IPS-18a (cell line): ENCODE results near the gene XKRX.

Source experiments
- H3K27ac ChIP-seq: one replicate; pipeline ENCODE4 v1.5.1; 2013; ENCODE audit warnings: low read length
- H3K27me3 ChIP-seq: one replicate; pipeline ENCODE4 v1.6.1; 2013; ENCODE audit warnings: mild to moderate bottlenecking, low read length; ENCODE audit not compliant: control insufficient read depth, insufficient read depth
- H3K36me3 ChIP-seq: one replicate; pipeline ENCODE4 v1.6.1; 2013; ENCODE audit warnings: low read depth, low read length; ENCODE audit not compliant: control insufficient read depth
- H3K4me1 ChIP-seq: one replicate; pipeline ENCODE4 v1.6.1; 2013; ENCODE audit warnings: low read depth, low read length; ENCODE audit not compliant: control insufficient read depth
- H3K4me3 ChIP-seq: one replicate; pipeline ENCODE4 v1.5.1; 2013; ENCODE audit warnings: low read length
- H3K9ac ChIP-seq: one replicate; pipeline ENCODE4 v1.6.1; 2013; ENCODE audit warnings: mild to moderate bottlenecking, low read length, moderate library complexity
- H3K9me3 ChIP-seq: one replicate; pipeline ENCODE4 v1.6.1; 2013; ENCODE audit warnings: low read depth, low read length; ENCODE audit not compliant: control insufficient read depth

The XKRX gene

DNA sequence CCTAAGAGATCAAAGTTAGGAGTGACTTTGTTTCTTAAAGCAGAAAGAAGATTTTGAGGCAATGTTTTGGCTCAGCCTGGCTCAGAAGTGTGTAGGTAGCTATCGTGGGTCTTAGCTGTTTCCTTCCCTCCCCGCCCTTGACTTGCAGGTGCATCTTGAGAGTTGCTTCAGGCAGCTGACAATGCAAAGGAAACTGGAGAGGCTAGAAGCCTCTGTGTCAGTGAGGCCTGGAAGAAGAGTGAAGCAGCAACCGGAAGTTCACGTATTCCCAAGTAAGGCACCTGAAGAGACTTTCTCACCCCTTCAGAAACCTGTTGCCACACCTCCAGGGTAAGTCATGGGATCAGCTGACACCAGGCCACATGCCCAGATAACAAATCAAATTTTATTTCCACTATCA is 10.6 kb upstream of the XKRX start:
- Histone ChIP-seq H3K27ac (no peak overlapping the region), H3K4me3 (no peak overlapping the region), H3K27me3 (no peaks in the 10 kb centered on the region), H3K9me3 (no peaks in the 10 kb centered on the region), H3K36me3 (no peaks in the 10 kb centered on the region), H3K9ac (no peak overlapping the region), H3K4me1 (no peaks in the 10 kb centered on the region)

DNA sequence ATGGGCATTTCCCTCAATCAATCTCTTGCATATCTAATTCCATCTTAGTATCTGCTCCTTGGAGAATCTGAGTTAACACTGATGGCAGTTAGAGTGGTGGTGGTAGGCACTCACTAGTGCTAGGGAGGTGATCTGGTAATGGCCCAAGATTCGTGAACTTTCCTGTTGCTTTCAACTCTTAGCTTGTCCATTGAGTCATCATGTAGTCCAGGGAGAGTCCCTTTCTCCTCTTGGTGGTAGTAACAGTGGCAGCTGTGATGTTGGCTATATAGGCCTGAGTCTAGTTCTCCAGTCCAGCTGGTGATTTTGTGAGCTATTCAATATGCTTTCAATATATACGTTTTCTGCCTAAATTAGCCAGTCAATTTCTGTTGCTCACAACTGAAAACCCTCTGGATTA is 7.0 kb upstream of the XKRX start:
- no peaks in the 10 kb centered on the region for H3K4me1 ChIP-seq
- H3K27me3 ChIP-seq, result no peaks in the 10 kb centered on the region
- H3K9ac ChIP-seq, result no peak overlapping the region
- H3K9me3 ChIP-seq, result no peaks in the 10 kb centered on the region
- no peak overlapping the region for H3K4me3 ChIP-seq
- H3K27ac ChIP-seq, result no peak overlapping the region
- H3K36me3 ChIP-seq, result no peaks in the 10 kb centered on the region

DNA sequence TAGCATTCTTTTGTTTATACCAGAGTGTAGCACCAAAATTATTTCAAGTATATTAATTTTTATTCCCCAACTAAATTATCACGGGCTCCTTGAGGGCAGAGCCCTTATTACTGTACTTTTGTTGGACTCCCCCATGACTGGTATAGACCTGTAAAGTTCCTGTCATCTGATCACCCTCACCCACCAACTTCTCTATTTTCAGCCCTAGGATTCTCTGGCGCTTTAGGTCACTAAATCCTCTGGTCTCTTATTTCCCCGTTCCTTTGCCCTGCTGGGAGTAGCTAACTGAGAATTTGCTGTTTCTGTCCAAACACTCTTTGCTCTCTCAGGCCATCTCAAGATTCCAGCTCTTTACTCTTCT is 3.2 kb upstream of the XKRX start:
- no peaks in the 10 kb centered on the region for H3K4me1 ChIP-seq
- H3K9me3 ChIP-seq, result no peaks in the 10 kb centered on the region
- no peak overlapping the region for H3K9ac ChIP-seq
- no peak overlapping the region for H3K27ac ChIP-seq
- H3K27me3 ChIP-seq, result peaks cover 19% of the 10 kb centered on the region
- no peak overlapping the region for H3K4me3 ChIP-seq
- no peaks in the 10 kb centered on the region for H3K36me3 ChIP-seq

DNA sequence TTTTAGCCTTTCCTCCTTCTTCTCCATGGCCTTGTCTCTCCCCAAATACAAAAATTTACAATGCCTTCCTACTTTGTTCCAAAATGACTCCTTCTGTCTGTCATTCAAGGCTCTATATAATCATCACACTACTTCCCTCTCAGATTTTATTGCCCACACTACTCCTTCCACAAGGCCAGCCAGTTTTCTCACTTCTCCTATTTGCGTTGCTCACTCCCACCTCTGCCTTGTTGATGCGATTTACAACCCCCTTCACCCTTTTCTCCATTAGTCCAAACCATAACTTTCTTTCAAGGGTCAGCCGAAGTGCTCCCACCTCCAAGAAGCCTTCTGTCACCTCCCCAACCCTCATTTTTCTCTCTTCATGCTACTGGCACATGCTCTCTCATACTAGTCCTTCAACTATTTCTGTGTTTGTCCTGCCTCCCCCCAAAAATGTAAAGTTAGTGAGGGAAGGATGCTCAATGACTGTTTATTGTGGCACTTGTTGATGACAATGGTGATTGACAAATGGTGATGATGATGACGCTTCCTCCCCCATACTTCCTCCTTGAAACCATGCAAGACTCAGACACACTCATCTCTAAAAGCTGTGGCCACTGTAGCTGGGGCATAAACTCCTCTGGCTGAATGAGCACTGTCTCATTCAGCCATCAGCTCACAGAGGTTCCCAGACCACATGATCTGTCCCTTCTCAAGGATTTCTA is 2.7 kb upstream of the XKRX start:
- no peak overlapping the region for H3K27ac ChIP-seq
- no peak overlapping the region for H3K9ac ChIP-seq
- no peaks in the 10 kb centered on the region for H3K36me3 ChIP-seq
- no peaks in the 10 kb centered on the region for H3K9me3 ChIP-seq
- peaks cover 22% of the 10 kb centered on the region for H3K27me3 ChIP-seq
- H3K4me3 ChIP-seq, result no peak overlapping the region
- H3K4me1 ChIP-seq, result no peaks in the 10 kb centered on the region

DNA sequence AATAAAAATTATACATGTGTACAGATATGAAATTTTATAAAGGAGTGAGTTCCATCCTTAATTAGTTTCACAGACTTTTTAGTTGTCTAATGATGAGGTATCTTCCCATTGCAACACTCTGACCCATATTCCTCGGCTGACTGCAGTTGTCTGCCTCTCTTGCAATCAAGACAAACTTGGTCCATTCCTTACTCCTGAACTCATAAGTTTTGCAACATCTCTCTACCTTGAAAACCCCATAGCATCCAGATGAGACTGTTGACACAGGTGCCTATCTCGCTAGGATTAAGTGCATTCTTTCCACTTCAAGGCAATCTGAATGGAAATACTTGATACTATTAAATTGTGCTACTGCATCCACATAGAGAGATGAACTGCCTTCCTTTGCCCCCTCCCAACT is 2.3 kb downstream of the XKRX start:
- H3K9ac ChIP-seq, result no peak overlapping the region
- H3K36me3 ChIP-seq, result no peaks in the 10 kb centered on the region
- no peaks in the 10 kb centered on the region for H3K4me1 ChIP-seq
- H3K27ac ChIP-seq, result no peak overlapping the region
- H3K27me3 ChIP-seq, result peaks cover 22% of the 10 kb centered on the region
- no peaks in the 10 kb centered on the region for H3K9me3 ChIP-seq
- no peak overlapping the region for H3K4me3 ChIP-seq

DNA sequence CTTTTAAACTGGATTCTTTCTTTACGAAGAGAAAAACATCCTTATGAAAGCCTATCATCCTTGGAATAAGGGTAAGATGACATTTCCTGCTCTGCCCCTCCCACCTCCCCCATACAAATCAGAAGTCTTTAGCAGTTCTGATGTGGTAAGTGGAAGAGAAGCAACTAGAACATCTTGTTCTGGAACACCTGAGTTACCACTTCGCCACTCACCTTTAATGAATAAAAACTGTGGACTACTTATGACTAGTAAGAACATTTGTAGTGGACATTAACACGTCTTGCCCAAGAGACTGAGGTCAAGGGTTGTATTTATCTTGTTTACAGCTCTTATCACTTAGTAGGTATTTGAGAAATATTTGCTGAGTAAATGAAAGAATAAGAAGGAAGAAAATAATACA is 4.3 kb downstream of the XKRX start:
- H3K4me3 ChIP-seq, result no peak overlapping the region

DNA sequence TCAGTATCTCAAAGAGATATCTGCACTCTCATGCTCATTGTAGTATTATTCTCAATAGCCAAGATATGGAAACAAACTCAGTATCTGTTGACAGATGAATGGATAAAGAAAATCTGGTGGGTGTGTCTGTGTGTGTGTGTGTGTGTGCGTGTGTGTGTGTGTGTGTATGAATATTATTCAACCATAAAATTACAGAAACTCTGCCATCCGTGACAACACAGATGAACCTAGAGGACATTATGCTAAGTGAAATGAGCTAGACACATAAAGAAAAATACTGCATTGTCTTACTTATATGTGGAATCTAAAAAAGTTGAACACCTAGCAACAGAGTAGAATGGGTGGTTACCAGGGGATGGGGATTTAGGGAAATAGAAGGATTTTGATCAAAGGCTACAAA is 13.2 kb downstream of the XKRX start:
- Histone ChIP-seq H3K4me3 (no peak overlapping the region), H3K4me1 (no peaks in the 10 kb centered on the region), H3K36me3 (no peaks in the 10 kb centered on the region), H3K27ac (no peak overlapping the region), H3K9me3 (no peaks in the 10 kb centered on the region), H3K27me3 (no peaks in the 10 kb centered on the region), H3K9ac (no peak overlapping the region)

More for the DNA sequence above, 4.3 kb downstream of the XKRX start:
- H3K27me3 ChIP-seq, result peaks cover 22% of the 10 kb centered on the region
- no peaks in the 10 kb centered on the region for H3K36me3 ChIP-seq
- no peaks in the 10 kb centered on the region for H3K4me1 ChIP-seq
- no peak overlapping the region for H3K9ac ChIP-seq
- no peak overlapping the region for H3K27ac ChIP-seq
- no peaks in the 10 kb centered on the region for H3K9me3 ChIP-seq

DNA sequence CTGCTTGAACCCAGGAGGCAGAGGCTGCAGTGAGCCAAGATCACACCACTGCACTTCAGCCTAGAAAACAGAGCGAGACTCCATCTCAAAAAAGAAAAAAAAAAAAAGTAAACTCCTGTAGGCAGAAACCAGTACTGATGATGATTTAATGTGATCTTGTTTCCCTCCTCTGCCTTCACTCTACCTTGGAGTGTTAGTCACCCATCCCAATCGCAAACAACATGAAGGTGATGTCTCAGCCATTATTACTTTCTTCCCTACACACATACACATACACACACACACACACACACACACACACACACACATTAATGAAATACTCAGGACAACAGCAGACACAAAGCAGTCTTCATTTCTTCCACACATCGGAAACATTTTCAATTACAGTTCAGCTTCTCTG is 15.6 kb downstream of the XKRX start:
- no peaks in the 10 kb centered on the region for H3K36me3 ChIP-seq
- no peaks in the 10 kb centered on the region for H3K9me3 ChIP-seq

DNA sequence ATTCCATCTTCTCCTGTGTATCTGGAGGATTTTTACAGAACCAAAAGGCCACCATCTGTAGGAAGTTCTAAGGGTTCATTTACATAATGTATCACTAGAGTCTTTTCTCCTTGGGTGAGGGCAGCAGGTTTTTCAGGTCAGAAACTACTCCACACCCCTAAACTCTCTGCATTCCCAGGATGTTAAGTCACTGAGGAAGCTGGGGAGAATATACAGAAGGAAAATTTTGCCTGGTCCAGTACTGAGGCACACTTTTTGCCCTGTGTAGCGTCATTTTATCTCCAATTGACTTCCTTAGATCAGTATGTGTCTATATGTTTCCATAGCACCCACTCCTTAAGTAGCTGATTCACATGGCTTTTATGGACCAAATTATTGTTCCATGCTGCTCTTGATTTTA is 17.0 kb downstream of the XKRX start:
- H3K9me3 ChIP-seq, result no peaks in the 10 kb centered on the region
- no peaks in the 10 kb centered on the region for H3K36me3 ChIP-seq
- H3K27me3 ChIP-seq, result no peaks in the 10 kb centered on the region
- no peak overlapping the region for H3K27ac ChIP-seq
- no peak overlapping the region for H3K9ac ChIP-seq
- no peaks in the 10 kb centered on the region for H3K4me1 ChIP-seq
- H3K4me3 ChIP-seq, result no peak overlapping the region

More for the DNA sequence above, 15.6 kb downstream of the XKRX start:
- H3K4me3 ChIP-seq, result no peak overlapping the region
- no peak overlapping the region for H3K27ac ChIP-seq
- no peaks in the 10 kb centered on the region for H3K27me3 ChIP-seq
- no peaks in the 10 kb centered on the region for H3K4me1 ChIP-seq
- H3K9ac ChIP-seq, result no peak overlapping the region

DNA sequence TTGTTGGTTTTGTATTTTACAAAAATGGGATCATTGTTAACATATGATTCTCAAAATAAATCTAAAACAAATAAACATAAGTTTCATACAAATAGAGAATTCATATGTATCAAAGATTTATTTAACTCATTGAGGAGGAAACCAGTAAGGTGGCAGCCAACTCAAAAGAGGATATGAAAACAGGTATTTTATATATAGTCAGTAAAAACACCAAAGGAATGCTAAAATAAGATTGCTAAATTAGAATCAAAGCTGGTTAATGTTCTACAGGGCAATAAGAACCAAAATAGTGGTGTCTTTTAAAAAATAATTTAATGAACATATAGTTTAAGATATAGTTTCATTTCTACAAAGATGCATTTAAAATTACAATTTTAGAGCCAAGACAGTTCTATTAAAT is 23.1 kb downstream of the XKRX start:
- Histone ChIP-seq H3K27me3 (no peaks in the 10 kb centered on the region), H3K4me3 (no peak overlapping the region), H3K9ac (no peak overlapping the region), H3K27ac (no peak overlapping the region), H3K36me3 (no peaks in the 10 kb centered on the region), H3K9me3 (no peaks in the 10 kb centered on the region), H3K4me1 (no peaks in the 10 kb centered on the region)

DNA sequence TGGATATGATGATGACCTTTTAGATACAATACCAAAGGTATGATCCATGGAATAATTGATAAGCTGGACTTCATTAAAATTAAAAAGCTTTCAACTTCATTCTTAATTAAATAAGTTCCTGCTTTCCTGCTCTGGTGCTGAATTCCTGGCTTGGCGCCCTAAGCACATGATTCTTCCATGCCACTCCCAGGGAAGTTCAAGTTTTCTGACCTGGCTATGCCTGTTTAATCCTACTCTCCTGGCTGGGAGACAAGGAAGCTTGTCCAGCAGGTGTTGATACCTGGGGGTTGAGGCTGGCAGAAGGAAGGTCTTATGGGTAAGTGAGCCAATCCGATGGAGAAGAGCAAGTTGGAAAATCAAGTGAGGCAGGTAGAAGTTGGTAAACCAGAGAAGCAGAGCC is 24.3 kb downstream of the XKRX start:
- H3K4me3 ChIP-seq, result no peak overlapping the region
- H3K36me3 ChIP-seq, result no peaks in the 10 kb centered on the region
- no peaks in the 10 kb centered on the region for H3K27me3 ChIP-seq
- no peak overlapping the region for H3K27ac ChIP-seq
- H3K4me1 ChIP-seq, result no peaks in the 10 kb centered on the region
- H3K9me3 ChIP-seq, result no peaks in the 10 kb centered on the region
- no peak overlapping the region for H3K9ac ChIP-seq

DNA sequence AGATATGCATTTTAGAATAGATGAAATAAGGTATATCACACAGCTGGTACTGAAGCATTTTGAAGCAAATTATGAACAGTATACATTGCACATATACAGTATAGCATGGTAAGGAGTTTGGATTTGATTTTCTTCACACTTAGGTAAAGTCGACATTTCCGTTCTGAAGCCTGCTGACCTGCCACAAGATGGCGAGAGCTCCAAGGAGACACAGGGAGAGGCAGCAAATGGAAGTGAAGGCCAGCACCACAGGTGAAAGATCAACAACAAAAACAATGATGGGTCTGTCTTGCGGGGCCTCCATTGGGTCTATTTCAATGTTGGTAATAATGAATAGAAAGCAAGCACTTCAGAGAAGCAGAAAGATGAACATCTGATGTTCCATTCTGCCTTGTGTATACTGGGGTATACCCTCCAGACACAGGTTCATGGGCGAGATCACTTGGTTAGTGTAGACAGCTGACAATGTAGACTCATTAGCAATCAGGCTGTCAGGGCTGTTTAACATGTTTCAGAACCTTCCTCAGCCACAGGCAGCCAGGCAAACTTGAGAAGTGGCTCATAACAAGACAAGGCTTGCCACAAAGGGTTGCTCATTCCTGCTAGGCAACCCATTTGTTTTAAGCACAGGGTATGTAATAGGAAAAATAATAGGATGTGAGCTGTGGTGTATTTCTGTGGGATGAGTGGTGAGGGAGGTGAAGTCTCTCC is 33.2 kb downstream of the XKRX start:
- Histone ChIP-seq H3K4me3 (no peak overlapping the region), H3K4me1 (peaks cover 5% of the 10 kb centered on the region), H3K27ac (no peak overlapping the region), H3K36me3 (no peaks in the 10 kb centered on the region), H3K9ac (no peak overlapping the region), H3K27me3 (no peaks in the 10 kb centered on the region), H3K9me3 (no peaks in the 10 kb centered on the region)
